Activated B cell treated with CpG ODN at 0.5 μM for 24 hours (primary cell): ENCODE data around the gene ELK4. TPM values are rescaled to one million over a fixed set of nuclear protein-coding genes. Genes with fewer than 3 reads are reported as not detected.

Experiments used
- ATAC-seq: fragments of 200-7000 bp; cut with Tn5 transposase; one replicate; pipeline ENCODE4 v1.10.0; 2021; ENCODE audit warnings: low read depth, mild to moderate bottlenecking, moderate library complexity
- CTCF ChIA-PET: fragments of 350-600 bp; sonication (Branson Sonifier 250); formaldehyde crosslinking; loops from one replicate; lab custom pipeline; 2021; ENCODE audit warnings: antibody characterized with exemption; lab: Charles Lee
- POLR2A ChIA-PET: fragments of 350-600 bp; sonication (Branson Sonifier 250); formaldehyde crosslinking; loops from one replicate; lab custom pipeline; 2021; ENCODE audit warnings: antibody characterized with exemption; lab: Charles Lee
- DNase-seq: peaks from one replicate; pipeline ENCODE4 v3.0.0; 2022
- H3K27ac Mint-ChIP-seq: one replicate; pipeline ENCODE4 v1.8.0; 2020; ENCODE audit warnings: mixed read lengths
- H3K27me3 Mint-ChIP-seq: one replicate; pipeline ENCODE4 v1.8.0; 2021; ENCODE audit warnings: mixed read lengths
- H3K36me3 Mint-ChIP-seq: one replicate; pipeline ENCODE4 v1.8.0; 2021; ENCODE audit warnings: low read depth, mixed read lengths
- H3K4me1 Mint-ChIP-seq: one replicate; pipeline ENCODE4 v1.8.0; 2021; ENCODE audit warnings: mixed read lengths
- H3K4me3 Mint-ChIP-seq: one replicate; pipeline ENCODE4 v1.8.0; 2020; ENCODE audit warnings: mild to moderate bottlenecking, mixed read lengths
- H3K9me3 Mint-ChIP-seq: one replicate; pipeline ENCODE4 v1.8.0; 2020; ENCODE audit warnings: mixed read lengths
- intact Hi-C: fragments of 100-400 bp; cut with micrococcal nuclease; formaldehyde crosslinking; loops from one replicate; pipeline ENCODE4 v1.15.1; 2024
- total RNA-seq: library from RNA; stranded (reverse); gene quantifications from 2 replicates; pipeline ENCODE4 v1.2.3, GENCODE V29; 2022
- TF ChIP-seq, protein P1 (sequence below): fragments of 200-600 bp; IDR thresholded peaks from one replicate; pipeline ENCODE4 v1.8.0; 2022; ENCODE audit warnings: antibody characterized with exemption, mild to moderate bottlenecking

Gene ELK4
- total RNA-seq, 1 donor from 2014 or later = 141 TPM

DNA sequence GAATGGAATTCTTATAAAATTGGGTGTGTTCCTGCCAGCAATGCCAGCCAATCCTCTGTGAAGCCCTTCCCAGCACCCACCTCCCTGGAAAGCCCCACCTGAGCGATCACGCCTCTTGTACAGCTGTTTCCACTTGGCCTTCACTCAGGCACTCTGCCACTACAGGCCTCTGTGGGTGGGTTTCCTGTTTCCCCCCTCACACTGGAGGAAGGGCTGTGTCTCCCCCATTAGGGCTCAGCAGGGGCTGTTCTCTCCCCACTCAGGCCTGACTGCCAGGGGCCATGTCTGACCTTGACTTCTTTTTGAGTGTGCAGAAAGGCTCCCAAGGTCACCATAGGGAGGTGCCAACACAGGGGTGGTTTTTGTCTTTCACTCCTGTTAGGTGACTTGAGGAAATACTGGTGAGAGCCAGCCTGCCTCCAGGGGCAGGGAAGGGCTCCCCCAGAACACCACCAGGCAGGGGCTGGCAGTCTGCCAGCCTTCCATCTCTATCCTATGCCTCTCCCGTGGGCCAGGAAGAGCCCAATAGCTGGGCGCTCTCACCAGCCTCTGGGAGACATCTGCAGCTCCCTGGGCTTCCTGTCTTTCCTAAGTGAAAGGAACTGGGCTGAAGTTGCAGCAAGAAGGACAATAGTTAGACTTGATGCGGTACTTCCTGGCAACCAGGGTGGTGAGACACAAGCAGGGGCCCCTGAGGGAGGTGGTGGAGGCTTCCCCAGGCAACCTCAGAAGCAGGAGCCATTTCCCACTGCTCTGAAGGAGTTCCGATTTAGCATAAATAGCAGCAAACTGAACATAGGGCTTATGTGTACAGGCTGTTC lies 49.1 kb downstream of the ELK4 start:
- TF ChIP-seq, protein P1, sequence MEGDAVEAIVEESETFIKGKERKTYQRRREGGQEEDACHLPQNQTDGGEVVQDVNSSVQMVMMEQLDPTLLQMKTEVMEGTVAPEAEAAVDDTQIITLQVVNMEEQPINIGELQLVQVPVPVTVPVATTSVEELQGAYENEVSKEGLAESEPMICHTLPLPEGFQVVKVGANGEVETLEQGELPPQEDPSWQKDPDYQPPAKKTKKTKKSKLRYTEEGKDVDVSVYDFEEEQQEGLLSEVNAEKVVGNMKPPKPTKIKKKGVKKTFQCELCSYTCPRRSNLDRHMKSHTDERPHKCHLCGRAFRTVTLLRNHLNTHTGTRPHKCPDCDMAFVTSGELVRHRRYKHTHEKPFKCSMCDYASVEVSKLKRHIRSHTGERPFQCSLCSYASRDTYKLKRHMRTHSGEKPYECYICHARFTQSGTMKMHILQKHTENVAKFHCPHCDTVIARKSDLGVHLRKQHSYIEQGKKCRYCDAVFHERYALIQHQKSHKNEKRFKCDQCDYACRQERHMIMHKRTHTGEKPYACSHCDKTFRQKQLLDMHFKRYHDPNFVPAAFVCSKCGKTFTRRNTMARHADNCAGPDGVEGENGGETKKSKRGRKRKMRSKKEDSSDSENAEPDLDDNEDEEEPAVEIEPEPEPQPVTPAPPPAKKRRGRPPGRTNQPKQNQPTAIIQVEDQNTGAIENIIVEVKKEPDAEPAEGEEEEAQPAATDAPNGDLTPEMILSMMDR = no peak
- no peak overlapping the region for H3K4me3 Mint-ChIP-seq
- peak; percentile 52 for ATAC-seq
- no peak for DNase-seq
- no peak overlapping the region for H3K27ac Mint-ChIP-seq
- peaks cover 33% of the 10 kb centered on the region for H3K4me1 Mint-ChIP-seq
- ChIA-PET CTCF (interaction anchor here (1.6 kb wide), 1 partner anchor 76 kb away, joined by 10 read pairs; no protein-coding TSS in a partner anchor), POLR2A (interaction anchor here (1.0 kb wide), 1 partner anchor 257 kb away, joined by 3 read pairs; no protein-coding TSS in a partner anchor)
- H3K9me3 Mint-ChIP-seq = no peaks in the 10 kb centered on the region
- intact Hi-C loops = no loop called here
- peaks cover 5% of the 10 kb centered on the region for H3K27me3 Mint-ChIP-seq
- no peaks in the 10 kb centered on the region for H3K36me3 Mint-ChIP-seq

DNA sequence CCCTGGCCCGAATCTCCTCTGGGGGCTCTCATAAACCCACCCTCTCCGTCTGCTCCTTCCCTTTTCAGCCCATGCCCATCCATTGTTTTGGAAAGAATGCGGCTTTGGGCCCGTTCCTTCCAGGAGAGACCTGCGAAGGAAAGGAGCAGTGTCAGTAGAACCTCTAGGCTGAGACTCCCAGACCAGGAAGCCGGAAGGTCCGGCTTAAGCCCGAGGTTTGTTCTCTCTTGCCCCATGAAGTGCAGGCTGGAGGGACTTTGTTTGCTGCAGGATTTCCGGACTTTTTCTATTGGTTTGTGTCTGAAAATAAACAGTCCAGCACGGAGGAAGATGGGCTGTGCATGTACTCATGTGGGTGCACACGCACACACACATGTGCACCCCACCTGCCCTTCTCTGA lies 49.8 kb downstream of the ELK4 start:
- ATAC-seq = peak; percentile 18
- peaks cover 5% of the 10 kb centered on the region for H3K27me3 Mint-ChIP-seq
- ChIA-PET CTCF (interaction anchor here (1.2 kb wide), 1 partner anchor 9 kb away, joined by 3 read pairs; no protein-coding TSS in a partner anchor), POLR2A (no interaction called here)
- H3K9me3 Mint-ChIP-seq = no peaks in the 10 kb centered on the region
- TF ChIP-seq, protein P1 = no peak
- no peak overlapping the region for H3K4me3 Mint-ChIP-seq
- no peak for DNase-seq
- H3K27ac Mint-ChIP-seq = no peak overlapping the region
- intact Hi-C loops = no loop called here
- no peaks in the 10 kb centered on the region for H3K36me3 Mint-ChIP-seq
- peaks cover 33% of the 10 kb centered on the region for H3K4me1 Mint-ChIP-seq

DNA sequence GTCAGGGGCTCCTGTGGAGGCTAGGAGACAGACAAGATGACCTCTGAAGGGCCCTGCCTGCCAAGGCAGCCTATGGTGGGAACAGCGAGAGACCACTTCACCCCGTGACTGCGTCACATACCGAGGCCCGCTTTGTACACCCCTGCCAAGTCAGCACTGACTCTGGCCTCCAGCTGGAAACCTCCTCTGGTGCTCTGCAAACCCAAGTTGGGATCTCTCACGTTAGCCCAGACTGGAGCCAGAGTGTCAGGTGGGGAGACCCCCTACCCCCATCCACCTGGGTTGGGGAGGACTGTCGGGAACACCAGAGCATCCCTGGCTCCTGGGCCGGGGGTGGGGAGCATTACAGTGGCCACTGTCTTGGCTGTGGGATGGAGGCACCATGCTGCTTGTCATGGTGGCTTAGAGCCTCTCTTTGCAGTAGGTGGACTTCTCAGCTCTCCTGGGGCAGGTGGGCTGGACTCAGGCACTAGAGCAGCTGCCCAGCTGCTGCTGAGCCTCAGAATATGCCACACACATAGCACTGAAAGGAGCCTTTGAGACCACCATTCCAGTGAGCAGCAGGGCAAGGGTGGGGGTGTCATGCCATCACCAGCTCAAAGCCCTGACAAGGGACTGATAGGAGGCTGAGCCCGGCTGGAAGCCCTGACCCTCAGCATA lies 50.4 kb downstream of the ELK4 start:
- peaks cover 5% of the 10 kb centered on the region for H3K27me3 Mint-ChIP-seq
- no peaks in the 10 kb centered on the region for H3K9me3 Mint-ChIP-seq
- H3K27ac Mint-ChIP-seq = no peak overlapping the region
- ATAC-seq = no peak
- ChIA-PET CTCF (interaction anchor here (1.2 kb wide), 1 partner anchor 10 kb away, joined by 3 read pairs; no protein-coding TSS in a partner anchor), POLR2A (no interaction called here)
- H3K36me3 Mint-ChIP-seq = no peaks in the 10 kb centered on the region
- peaks cover 33% of the 10 kb centered on the region for H3K4me1 Mint-ChIP-seq
- intact Hi-C loops = no loop called here
- no peak for DNase-seq
- H3K4me3 Mint-ChIP-seq = no peak overlapping the region
- TF ChIP-seq, protein P1 = no peak

DNA sequence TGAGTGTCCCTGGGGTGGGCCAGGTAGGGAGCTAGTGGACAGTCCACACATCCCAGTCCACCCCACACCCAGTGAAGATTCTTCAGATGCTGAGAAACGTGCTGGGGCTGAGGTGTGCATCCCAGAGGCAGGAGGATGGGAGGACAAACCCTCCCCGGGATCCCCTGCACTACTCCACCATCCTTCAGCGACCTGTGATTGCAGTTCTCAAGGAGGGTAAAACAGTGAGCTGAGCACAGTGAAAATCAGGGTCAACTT lies 51.0 kb downstream of the ELK4 start:
- Mint-ChIP-seq H3K4me3 (no peak overlapping the region), H3K4me1 (peaks cover 31% of the 10 kb centered on the region), H3K36me3 (no peaks in the 10 kb centered on the region), H3K27ac (no peak overlapping the region), H3K9me3 (no peaks in the 10 kb centered on the region), H3K27me3 (peaks cover 5% of the 10 kb centered on the region)
- CTCF ChIA-PET = interaction anchor here (1.2 kb wide), 1 partner anchor 11 kb away, joined by 3 read pairs; no protein-coding TSS in a partner anchor
- no peak for ATAC-seq
- intact Hi-C loops = no loop called here
- no peak for DNase-seq
- TF ChIP-seq, protein P1 = no peak
- POLR2A ChIA-PET = no interaction called here

DNA sequence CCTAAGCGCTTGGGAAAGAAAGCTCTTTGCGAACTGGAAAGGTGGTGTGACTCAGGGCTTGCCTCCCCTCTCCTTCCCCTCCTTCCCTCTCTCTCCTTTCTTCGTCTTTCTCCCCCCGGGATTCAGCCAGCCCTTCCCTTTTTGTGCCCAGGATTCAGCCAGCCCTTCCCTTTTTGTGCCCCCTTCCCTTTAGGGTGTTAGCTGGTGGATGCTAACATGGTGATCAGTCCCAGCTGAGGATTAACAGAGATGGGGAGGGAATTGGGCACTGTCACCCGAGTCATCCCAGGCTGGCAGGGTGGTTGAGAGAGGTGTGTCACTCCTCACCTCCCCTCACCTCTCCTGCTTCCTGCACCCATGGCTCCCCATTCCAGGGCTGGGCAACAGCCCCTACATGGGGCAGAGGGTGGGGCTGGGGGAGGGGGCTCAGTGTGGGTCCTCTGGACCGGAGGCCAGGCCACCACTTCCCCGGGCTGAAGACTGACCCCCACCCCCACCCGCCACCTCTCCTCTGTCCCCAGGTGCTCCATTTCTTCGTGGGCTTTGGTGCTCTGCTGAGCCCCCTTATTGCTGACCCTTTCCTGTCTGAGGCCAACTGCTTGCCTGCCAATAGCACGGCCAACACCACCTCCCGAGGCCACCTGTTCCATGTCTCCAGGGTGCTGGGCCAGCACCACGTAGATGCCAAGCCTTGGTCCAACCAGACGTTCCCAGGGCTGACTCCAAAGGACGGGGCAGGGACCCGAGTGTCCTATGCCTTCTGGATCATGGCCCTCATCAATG lies 51.5 kb downstream of the ELK4 start:
- peaks cover 26% of the 10 kb centered on the region for H3K4me1 Mint-ChIP-seq
- ChIA-PET POLR2A (no interaction called here), CTCF (no interaction called here)
- intact Hi-C loops = no loop called here
- H3K36me3 Mint-ChIP-seq = no peaks in the 10 kb centered on the region
- no peaks in the 10 kb centered on the region for H3K9me3 Mint-ChIP-seq
- no peak overlapping the region for H3K4me3 Mint-ChIP-seq
- ATAC-seq (no peak), DNase-seq (no peak)
- TF ChIP-seq, protein P1 = no peak
- H3K27ac Mint-ChIP-seq = no peak overlapping the region
- peaks cover 5% of the 10 kb centered on the region for H3K27me3 Mint-ChIP-seq
